ENCODE results near the gene FGFR2.

- TF ChIP-seq CTCF (IDR thresholded peaks at IDR 0.05) (no peak), POLR2A (IDR thresholded peaks at IDR 0.05) (no peak)
These were observed 46.9 kb downstream of the FGFR2 start for GRCh38 chr10:121551210-121551885.

Data from heart left ventricle (tissue), 13 donors.